HUES6 (cell line): ENCODE results near the gene CELSR2.
A peak's percentile ranks its signal among the peaks of the same experiment; 100 is the strongest.

Experiments
- H3K27ac ChIP-seq: 2 replicates; pipeline ENCODE4 v1.7.0; 2013; ENCODE audit warnings: low read depth, mild to moderate bottlenecking, low read length, inconsistent platforms
- H3K27me3 ChIP-seq: 2 replicates; pipeline ENCODE4 v1.6.1; 2013; ENCODE audit warnings: low read length; ENCODE audit not compliant: control insufficient read depth, insufficient read depth
- H3K36me3 ChIP-seq: 2 replicates; pipeline ENCODE4 v1.6.1; 2013; ENCODE audit warnings: low read length; ENCODE audit not compliant: control insufficient read depth, insufficient read depth
- H3K4me1 ChIP-seq: 2 replicates; pipeline ENCODE4 v1.6.1; 2013; ENCODE audit warnings: low read length; ENCODE audit not compliant: control insufficient read depth, insufficient read depth
- H3K4me3 ChIP-seq: 2 replicates; pipeline ENCODE4 v1.5.1; 2013; ENCODE audit warnings: low read depth, low read length
- H3K9ac ChIP-seq: one replicate; pipeline ENCODE4 v1.6.1; 2013; ENCODE audit warnings: mild to moderate bottlenecking, low read length
- H3K9me3 ChIP-seq: 2 replicates; pipeline ENCODE4 v1.6.1; 2013; ENCODE audit warnings: low read depth, low read length; ENCODE audit not compliant: control insufficient read depth, insufficient read depth

The CELSR2 gene

GRCh38 chr1:109274533-109275476 is 25.5 kb downstream of the CELSR2 start:
- Histone ChIP-seq H3K36me3 (peaks cover 33% of the 10 kb centered on the region), H3K9ac (peak overlapping the region; percentile 57), H3K27me3 (no peaks in the 10 kb centered on the region), H3K9me3 (no peaks in the 10 kb centered on the region), H3K27ac (peak overlapping the region; percentile 54; the same call in 1 of the 2 replicates), H3K4me3 (peak overlapping the region; percentile 38; the same call in 1 of the 2 replicates), H3K4me1 (peaks cover 28% of the 10 kb centered on the region)

- peaks cover 28% of the 10 kb centered on the region for H3K4me1 ChIP-seq
- peaks cover 35% of the 10 kb centered on the region for H3K36me3 ChIP-seq
- peak overlapping the region; percentile 54; the same call in 1 of the 2 replicates for H3K27ac ChIP-seq
- peak overlapping the region; percentile 37; the same call in 1 of the 2 replicates for H3K4me3 ChIP-seq
- no peaks in the 10 kb centered on the region for H3K27me3 ChIP-seq
- H3K9ac ChIP-seq: peak overlapping the region; percentile 34
- no peaks in the 10 kb centered on the region for H3K9me3 ChIP-seq
Observed at GRCh38 chr1:109275706-109276345, 26.5 kb downstream of the CELSR2 start.

- no peaks in the 10 kb centered on the region for H3K27me3 ChIP-seq
- H3K4me1 ChIP-seq: peaks cover 41% of the 10 kb centered on the region
- H3K9ac ChIP-seq: no peak overlapping the region
- no peaks in the 10 kb centered on the region for H3K9me3 ChIP-seq
- peaks cover 37% of the 10 kb centered on the region for H3K36me3 ChIP-seq
- no peak overlapping the region for H3K4me3 ChIP-seq
- H3K27ac ChIP-seq: no peak overlapping the region
Observed at GRCh38 chr1:109277434-109278204, 28.3 kb downstream of the CELSR2 start.

- no peaks in the 10 kb centered on the region for H3K27me3 ChIP-seq
- H3K9ac ChIP-seq: no peak overlapping the region
- H3K9me3 ChIP-seq: no peaks in the 10 kb centered on the region
- peaks cover 38% of the 10 kb centered on the region for H3K4me1 ChIP-seq
- no peak overlapping the region for H3K4me3 ChIP-seq
- peaks cover 33% of the 10 kb centered on the region for H3K36me3 ChIP-seq
- no peak overlapping the region for H3K27ac ChIP-seq
Observed at GRCh38 chr1:109279615-109280278, 30.4 kb downstream of the CELSR2 start.

GRCh38 chr1:109280862-109281261 is 31.5 kb downstream of the CELSR2 start:
- peaks cover 33% of the 10 kb centered on the region for H3K36me3 ChIP-seq
- H3K27ac ChIP-seq: no peak overlapping the region
- H3K4me3 ChIP-seq: no peak overlapping the region
- no peaks in the 10 kb centered on the region for H3K9me3 ChIP-seq
- H3K9ac ChIP-seq: no peak overlapping the region
- H3K27me3 ChIP-seq: no peaks in the 10 kb centered on the region
- peaks cover 34% of the 10 kb centered on the region for H3K4me1 ChIP-seq

GRCh38 chr1:109281680-109282496 is 32.5 kb downstream of the CELSR2 start:
- Histone ChIP-seq H3K36me3 (peaks cover 33% of the 10 kb centered on the region), H3K9ac (peak overlapping the region; percentile 86), H3K4me1 (peaks cover 32% of the 10 kb centered on the region), H3K27me3 (no peaks in the 10 kb centered on the region), H3K4me3 (peak overlapping the region; percentile 90), H3K27ac (no peak overlapping the region), H3K9me3 (no peaks in the 10 kb centered on the region)

GRCh38 chr1:109282497-109282951 is 33.2 kb downstream of the CELSR2 start:
- Histone ChIP-seq H3K27me3 (no peaks in the 10 kb centered on the region), H3K36me3 (peaks cover 33% of the 10 kb centered on the region), H3K9me3 (no peaks in the 10 kb centered on the region), H3K27ac (no peak overlapping the region), H3K9ac (peak overlapping the region; percentile 86), H3K4me1 (peaks cover 29% of the 10 kb centered on the region), H3K4me3 (peak overlapping the region; percentile 90)

- peak within 1 kb of the TSS; percentile 90 for H3K4me3 ChIP-seq
- H3K9ac ChIP-seq: peak within 1 kb of the TSS; percentile 86
- H3K27me3 ChIP-seq: no peaks in the 10 kb centered on the region
- H3K4me1 ChIP-seq: peaks cover 29% of the 10 kb centered on the region
- peaks cover 30% of the 10 kb centered on the region for H3K36me3 ChIP-seq
- peak within 1 kb of the TSS; percentile 83 for H3K27ac ChIP-seq
- no peaks in the 10 kb centered on the region for H3K9me3 ChIP-seq
Observed at GRCh38 chr1:109282952-109283747, 33.8 kb downstream of the CELSR2 start, which contains the start of gene PSRC1. Gene PSRC1, minus strand, starts transcription at chr1:109283145.

- Histone ChIP-seq H3K4me3 (peak overlapping the region; percentile 90), H3K27me3 (no peaks in the 10 kb centered on the region), H3K9ac (peak overlapping the region; percentile 85), H3K27ac (peak overlapping the region; percentile 83), H3K4me1 (peaks cover 29% of the 10 kb centered on the region), H3K9me3 (no peaks in the 10 kb centered on the region), H3K36me3 (peaks cover 22% of the 10 kb centered on the region)
Observed at GRCh38 chr1:109283748-109284600, 34.6 kb downstream of the CELSR2 start.
